ENCODE data around the gene OXT. TPM values are rescaled to one million over a fixed set of nuclear protein-coding genes. Genes with fewer than 3 reads are reported as not detected.
"Not testable (repeated sequence)": the region's sequence is repeated elsewhere in the genome, so short reads cannot be mapped to it uniquely, and the experiment has no call there.

The OXT gene
- not detected for total RNA-seq

DNA sequence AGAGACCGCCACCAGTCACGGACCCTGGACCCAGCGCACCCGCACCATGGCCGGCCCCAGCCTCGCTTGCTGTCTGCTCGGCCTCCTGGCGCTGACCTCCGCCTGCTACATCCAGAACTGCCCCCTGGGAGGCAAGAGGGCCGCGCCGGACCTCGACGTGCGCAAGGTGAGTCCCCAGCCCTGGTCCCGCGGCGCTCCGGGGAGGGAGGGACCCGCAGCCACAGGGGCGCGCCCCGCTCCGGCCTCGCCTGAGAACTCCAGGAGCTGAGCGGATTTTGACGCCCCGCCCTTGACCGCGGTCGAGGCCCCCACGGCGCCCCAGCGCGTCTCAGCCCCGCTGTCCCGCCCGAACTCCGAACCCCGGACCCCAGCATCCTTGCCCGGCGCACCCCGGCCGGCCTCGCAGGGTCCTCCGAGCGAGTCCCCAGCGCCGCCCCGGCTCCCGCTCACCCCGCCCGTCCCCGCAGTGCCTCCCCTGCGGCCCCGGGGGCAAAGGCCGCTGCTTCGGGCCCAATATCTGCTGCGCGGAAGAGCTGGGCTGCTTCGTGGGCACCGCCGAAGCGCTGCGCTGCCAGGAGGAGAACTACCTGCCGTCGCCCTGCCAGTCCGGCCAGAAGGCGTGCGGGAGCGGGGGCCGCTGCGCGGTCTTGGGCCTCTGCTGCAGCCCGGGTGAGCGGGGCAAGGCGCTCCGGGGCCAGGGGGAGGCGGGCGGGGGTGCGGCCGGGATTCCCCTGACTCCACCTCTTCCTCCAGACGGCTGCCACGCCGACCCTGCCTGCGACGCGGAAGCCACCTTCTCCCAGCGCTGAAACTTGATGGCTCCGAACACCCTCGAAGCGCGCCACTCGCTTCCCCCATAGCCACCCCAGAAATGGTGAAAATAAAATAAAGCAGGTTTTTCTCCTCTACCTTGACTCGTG is at the start of gene OXT:
Gene OXT (plus strand): TSS at position 11 of the 920 bp plus-strand sequence. CDS start 36 bp downstream, at position 47.
- H3K27me3 ChIP-seq: peaks cover 8% of the 10 kb centered on the region
- peak; percentile 32 for DNase-seq
- H3K4me1 ChIP-seq: peaks cover 12% of the 10 kb centered on the region
- TF ChIP-seq, protein P1, sequence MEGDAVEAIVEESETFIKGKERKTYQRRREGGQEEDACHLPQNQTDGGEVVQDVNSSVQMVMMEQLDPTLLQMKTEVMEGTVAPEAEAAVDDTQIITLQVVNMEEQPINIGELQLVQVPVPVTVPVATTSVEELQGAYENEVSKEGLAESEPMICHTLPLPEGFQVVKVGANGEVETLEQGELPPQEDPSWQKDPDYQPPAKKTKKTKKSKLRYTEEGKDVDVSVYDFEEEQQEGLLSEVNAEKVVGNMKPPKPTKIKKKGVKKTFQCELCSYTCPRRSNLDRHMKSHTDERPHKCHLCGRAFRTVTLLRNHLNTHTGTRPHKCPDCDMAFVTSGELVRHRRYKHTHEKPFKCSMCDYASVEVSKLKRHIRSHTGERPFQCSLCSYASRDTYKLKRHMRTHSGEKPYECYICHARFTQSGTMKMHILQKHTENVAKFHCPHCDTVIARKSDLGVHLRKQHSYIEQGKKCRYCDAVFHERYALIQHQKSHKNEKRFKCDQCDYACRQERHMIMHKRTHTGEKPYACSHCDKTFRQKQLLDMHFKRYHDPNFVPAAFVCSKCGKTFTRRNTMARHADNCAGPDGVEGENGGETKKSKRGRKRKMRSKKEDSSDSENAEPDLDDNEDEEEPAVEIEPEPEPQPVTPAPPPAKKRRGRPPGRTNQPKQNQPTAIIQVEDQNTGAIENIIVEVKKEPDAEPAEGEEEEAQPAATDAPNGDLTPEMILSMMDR (IDR thresholded peaks at IDR 0.05): no peak
- H3K9me3 ChIP-seq: no peaks in the 10 kb centered on the region
- H3K9ac ChIP-seq (ENCODE audit: low read depth in 2 of 2, low read length in 2 of 2): peak within 1 kb of the TSS in 1 of 2 donors; percentile 30
- no peaks in the 10 kb centered on the region for H3K36me3 ChIP-seq
- H3K4me3 ChIP-seq: peak within 1 kb of the TSS; percentile 51
- intact Hi-C loops (cut with DNase I): no loop called here
- no peak within 1 kb of the TSS for H3K27ac ChIP-seq

DNA sequence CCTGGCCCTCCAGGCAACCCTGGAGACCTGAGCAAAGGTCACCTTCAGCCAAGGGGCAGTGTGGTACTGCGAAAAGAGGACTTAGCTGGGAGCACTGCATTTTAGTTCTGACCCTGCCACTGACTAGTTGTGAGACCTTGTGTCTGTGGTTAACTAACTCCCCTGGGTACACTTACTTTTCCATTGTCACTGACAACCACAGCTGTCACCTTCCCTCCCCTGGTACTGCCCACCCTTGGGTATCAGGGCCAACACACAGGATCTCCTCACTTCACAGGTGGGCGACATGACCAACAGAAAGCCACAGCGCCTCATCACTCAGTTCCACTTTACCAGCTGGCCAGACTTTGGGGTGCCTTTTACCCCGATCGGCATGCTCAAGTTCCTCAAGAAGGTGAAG is 49.6 kb upstream of the OXT start:
- Histone ChIP-seq H3K27me3 (no peaks in the 10 kb centered on the region), H3K4me1 (no peaks in the 10 kb centered on the region), H3K27ac (no peak overlapping the region), H3K36me3 (peaks cover 6% of the 10 kb centered on the region), H3K9me3 (no peaks in the 10 kb centered on the region), H3K4me3 (no peak overlapping the region), H3K9ac (ENCODE audit: low read depth in 2 of 2, low read length in 2 of 2) (no peak overlapping the region)
- no peak for DNase-seq
- intact Hi-C loops (cut with DNase I): no loop called here
- TF ChIP-seq, protein P1 (IDR thresholded peaks at IDR 0.05): no peak

DNA sequence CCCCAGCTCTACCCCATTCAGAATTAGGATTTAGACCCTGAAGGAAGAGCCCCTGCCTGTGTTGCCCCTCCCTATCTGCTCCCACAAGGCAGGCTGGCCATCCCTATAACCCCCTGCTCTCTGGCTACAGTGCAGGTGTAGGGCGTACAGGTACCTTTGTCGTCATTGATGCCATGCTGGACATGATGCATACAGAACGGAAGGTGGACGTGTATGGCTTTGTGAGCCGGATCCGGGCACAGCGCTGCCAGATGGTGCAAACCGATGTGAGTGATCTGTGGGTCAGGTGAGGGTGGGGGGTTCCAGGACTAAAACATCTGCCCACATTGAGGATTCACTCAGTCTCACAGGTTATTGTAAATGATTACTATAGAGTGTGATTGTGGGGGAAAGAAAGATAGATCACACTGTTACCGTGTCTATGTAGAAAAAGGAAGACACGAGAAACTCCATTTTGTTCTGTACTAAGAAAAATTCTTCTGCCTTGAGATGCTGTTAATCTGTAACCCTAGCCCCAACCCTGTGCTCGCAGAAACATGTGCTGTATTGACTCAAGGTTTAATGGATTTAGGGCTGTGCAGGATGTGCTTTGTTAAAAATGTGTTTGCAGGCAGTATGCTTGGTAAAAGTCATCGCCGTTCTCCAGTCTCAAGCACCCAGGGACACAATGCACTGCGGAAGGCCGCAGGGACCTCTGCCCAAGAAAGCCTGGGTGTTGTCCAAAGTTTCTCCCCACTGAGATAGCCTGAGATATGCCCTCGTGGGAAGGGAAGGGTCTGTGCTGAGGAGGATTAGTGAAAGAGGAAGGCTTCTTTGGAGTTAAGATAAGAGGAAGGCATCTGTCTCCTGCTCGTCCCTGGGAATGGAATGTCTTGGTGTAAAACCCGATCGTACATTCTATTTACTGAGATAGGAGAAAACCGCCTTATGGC is 48.6 kb upstream of the OXT start:
- intact Hi-C loops (cut with DNase I); H3K27ac ChIP-seq; H3K4me1 ChIP-seq; H3K4me3 ChIP-seq; DNase-seq; H3K27me3 ChIP-seq; H3K9me3 ChIP-seq: not testable (repeated sequence)
- Histone ChIP-seq H3K36me3 (peaks cover 13% of the 10 kb centered on the region), H3K9ac (ENCODE audit: low read depth in 2 of 2, low read length in 2 of 2) (peak overlapping the region in 1 of 2 donors; percentile 3)

DNA sequence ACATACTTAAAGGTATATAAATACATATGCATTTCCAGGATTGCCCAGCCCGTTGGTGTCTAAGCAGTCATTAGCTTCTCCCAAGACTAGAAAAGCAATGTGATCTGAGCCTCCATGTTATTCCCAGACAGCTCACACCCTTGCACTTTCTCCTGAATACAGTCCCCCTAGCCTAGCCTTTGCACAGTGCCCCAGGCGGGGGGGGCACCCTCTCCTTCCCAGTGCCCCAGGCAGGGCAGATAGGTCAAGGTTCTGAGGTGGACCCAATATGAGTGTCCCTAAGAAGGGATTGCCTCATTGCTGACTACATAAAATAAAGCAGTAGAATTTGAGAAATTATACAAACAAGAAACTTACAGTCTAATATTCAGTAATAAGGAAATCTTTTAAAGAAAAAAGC is 43.4 kb upstream of the OXT start:
- intact Hi-C loops (cut with DNase I): no loop called here
- TF ChIP-seq, protein P1 (IDR thresholded peaks at IDR 0.05): no peak
- no peak overlapping the region for H3K9ac ChIP-seq (ENCODE audit: low read depth in 2 of 2, low read length in 2 of 2)
- no peak overlapping the region for H3K27ac ChIP-seq
- DNase-seq: no peak
- H3K36me3 ChIP-seq: peaks cover 13% of the 10 kb centered on the region
- no peaks in the 10 kb centered on the region for H3K4me1 ChIP-seq
- H3K9me3 ChIP-seq: no peaks in the 10 kb centered on the region
- no peaks in the 10 kb centered on the region for H3K27me3 ChIP-seq
- H3K4me3 ChIP-seq: no peak overlapping the region

DNA sequence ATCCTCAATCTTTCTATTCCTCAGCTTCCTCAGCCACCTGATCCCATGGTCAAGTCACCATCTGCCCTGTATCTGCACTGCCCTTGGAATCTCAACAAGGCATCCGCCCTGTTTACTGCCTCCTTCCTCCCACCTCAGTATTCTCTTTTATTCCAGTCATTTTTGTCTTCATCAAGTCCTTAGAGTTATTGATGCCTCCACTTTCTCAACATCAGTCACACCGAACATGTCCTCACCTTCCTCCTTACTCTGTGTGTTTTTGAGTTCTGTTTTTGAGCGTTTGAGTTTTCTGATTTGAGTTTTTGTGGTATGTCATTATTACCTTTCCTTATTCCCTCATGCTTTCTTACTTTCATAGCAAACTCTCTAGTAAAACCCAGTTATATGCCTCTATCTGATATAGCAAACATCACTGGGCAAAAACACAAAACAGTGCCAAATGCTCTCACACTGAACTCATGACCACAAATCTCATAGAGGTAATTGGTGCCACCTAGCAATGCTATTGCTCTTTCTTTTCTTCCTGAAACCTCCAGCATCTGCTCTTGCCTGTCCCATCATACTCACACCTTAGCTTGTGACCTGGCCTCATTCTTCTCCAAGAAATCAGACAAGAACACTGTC is 39.8 kb upstream of the OXT start:
- DNase-seq: no peak
- TF ChIP-seq, protein P1 (IDR thresholded peaks at IDR 0.05): no peak
- Histone ChIP-seq H3K36me3 (peaks cover 19% of the 10 kb centered on the region), H3K4me1 (no peaks in the 10 kb centered on the region), H3K9ac (ENCODE audit: low read depth in 2 of 2, low read length in 2 of 2) (no peak overlapping the region), H3K27ac (no peak overlapping the region), H3K27me3 (no peaks in the 10 kb centered on the region), H3K4me3 (no peak overlapping the region), H3K9me3 (no peaks in the 10 kb centered on the region)
- intact Hi-C loops (cut with DNase I): loop anchor here (10.0 kb wide), 1 partner anchor 1567 kb away; the partner anchor contains the start of gene NSFL1C
